PFSK-1 (cell line): ENCODE data around the gene RASSF3.

Source experiments
- FOXP2 ChIP-seq: optimal IDR thresholded peaks from 2 replicates; pipeline ENCODE3; 2011; ENCODE audit warnings: borderline replicate concordance, control low read depth, inconsistent platforms; ENCODE audit not compliant: insufficient read depth; ENCODE audit errors: extremely low read length, extremely low read depth
- POLR2AphosphoS5 ChIP-seq: IDR thresholded peaks from 2 replicates; pipeline ENCODE4 v1.6.1; 2012; ENCODE audit warnings: low read depth, mild to moderate bottlenecking, control low read depth, low read length, moderate library complexity
- REST ChIP-seq, 2 experiments: IDR thresholded peaks; 2 replicates each; pipeline versions ENCODE4 v1.6.1 to v1.8.0; 2011 to 2012; ENCODE audit warnings: low read depth in 2 of 2, low read length in 2 of 2, control low read depth in 1 of 2, inconsistent platforms in 1 of 2, mild to moderate bottlenecking in 1 of 2, moderate library complexity in 1 of 2; ENCODE audit not compliant: insufficient read depth in 1 of 2
- SIN3A ChIP-seq: IDR thresholded peaks from 2 replicates; pipeline ENCODE4 v1.6.1; 2012; ENCODE audit warnings: mild to moderate bottlenecking, low read length, moderate library complexity, borderline replicate concordance; ENCODE audit not compliant: insufficient read depth
- TAF1 ChIP-seq: IDR thresholded peaks from 2 replicates; pipeline ENCODE4 v1.6.1; 2012; ENCODE audit warnings: low read length, control low read depth, borderline replicate concordance; ENCODE audit not compliant: insufficient read depth

- TF ChIP-seq POLR2AphosphoS5 (no peak), REST (IDR thresholded peaks at IDR 0.05; ENCODE audit: insufficient read depth in 1 of 2, low read depth in 2 of 2, low read length in 2 of 2) (no peak), FOXP2 (no peak), TAF1 (no peak), SIN3A (no peak)
Observed at GRCh38 chr12:64652346-64652745, 42.1 kb downstream of the RASSF3 start.
